GM18858 (cell line): ENCODE measurements around the gene SLC25A29.
"Not testable (repeated sequence)": the region's sequence is repeated elsewhere in the genome, so short reads cannot be mapped to it uniquely, and the experiment has no call there.

Experiments used
- ATAC-seq: cut with Tn5 transposase; IDR thresholded peaks from one replicate; pipeline ENCODE4 v1.9.1; 2021; ENCODE audit not compliant: unreplicated experiment

The SLC25A29 gene

GRCh38 chr14:100312877-100313400 lies 6.7 kb upstream of the SLC25A29 start:
- ATAC-seq: no peak

- ATAC-seq: not testable (repeated sequence)
Measured at GRCh38 chr14:100312110-100312876, 6.0 kb upstream of the SLC25A29 start.

- ATAC-seq: no peak
Measured at GRCh38 chr14:100309028-100309737, 2.9 kb upstream of the SLC25A29 start.

- not testable (repeated sequence) for ATAC-seq
Measured at GRCh38 chr14:100308427-100308792, 2.2 kb upstream of the SLC25A29 start.

GRCh38 chr14:100307766-100308426 lies 1.7 kb upstream of the SLC25A29 start:
- no peak for ATAC-seq

- ATAC-seq: peak; percentile 15
Measured at GRCh38 chr14:100306998-100307765, 938 bp upstream of the SLC25A29 start.

GRCh38 chr14:100305324-100306100 lies 732 bp downstream of the SLC25A29 start:
- ATAC-seq: no peak

GRCh38 chr14:100304825-100305323 lies 1.4 kb downstream of the SLC25A29 start:
- ATAC-seq: no peak

GRCh38 chr14:100303925-100304324 lies 2.3 kb downstream of the SLC25A29 start:
- ATAC-seq: no peak

GRCh38 chr14:100303179-100303578 lies 3.1 kb downstream of the SLC25A29 start:
- ATAC-seq: no peak

GRCh38 chr14:100302616-100303015 lies 3.6 kb downstream of the SLC25A29 start:
- no peak for ATAC-seq

GRCh38 chr14:100299238-100299560 lies 7.0 kb downstream of the SLC25A29 start:
- ATAC-seq: no peak

- no peak for ATAC-seq
Measured at GRCh38 chr14:100298551-100299237, 7.5 kb downstream of the SLC25A29 start.

GRCh38 chr14:100297320-100298300 lies 8.6 kb downstream of the SLC25A29 start:
- ATAC-seq: peak; percentile 84

GRCh38 chr14:100296729-100297128 lies 9.5 kb downstream of the SLC25A29 start:
- not testable (repeated sequence) for ATAC-seq

GRCh38 chr14:100296106-100296651 lies 10.1 kb downstream of the SLC25A29 start:
- no peak for ATAC-seq

- ATAC-seq: no peak
Measured at GRCh38 chr14:100295376-100296105, 10.7 kb downstream of the SLC25A29 start.
